GM12878 (cell line): ENCODE data around the gene RACK1. TPM values are rescaled to one million over a fixed set of nuclear protein-coding genes. Genes with fewer than 3 reads are reported as not detected.
A peak's percentile ranks its signal among the peaks of the same experiment; 100 is the strongest.
"Not testable (repeated sequence)": the region's sequence is repeated elsewhere in the genome, so short reads cannot be mapped to it uniquely, and the experiment has no call there.

Experiments used
- ATAC-seq: fragments of 200-7000 bp; cut with Tn5 transposase; 3 replicates; pipeline ENCODE4 v1.9.1; 2020; ENCODE audit warnings: mild to moderate bottlenecking, moderate library complexity
- BruUV-seq: library from RNA; stranded (reverse); fragments of 400-500 nt; replicated peaks from 2 replicates; lab custom pipeline; 2021; lab: Mats Ljungman, UMichigan
- CTCF ChIA-PET: fragments of 300-600 bp; sonication (Branson Sonifier 250); formaldehyde crosslinking; extraction: SDS; loops from one replicate; lab custom pipeline; 2021; ENCODE audit warnings: inconsistent platforms; lab: Yijun Ruan, JAX
- POLR2A ChIA-PET: fragments of 350-600 bp; formaldehyde crosslinking; extraction: SDS; loops from one replicate; lab custom pipeline; 2021; ENCODE audit warnings: inconsistent platforms; lab: Charles Lee
- RAD21 ChIA-PET: fragments of 300-600 bp; sonication (Branson Sonifier 250); formaldehyde crosslinking; loops from one replicate; lab custom pipeline; 2023; ENCODE audit warnings: antibody characterized with exemption; ENCODE audit not compliant: unreplicated experiment; lab: Charles Lee
- SMC1A ChIA-PET: fragments of 300-600 bp; sonication (Branson Sonifier 250); formaldehyde crosslinking; loops from one replicate; lab custom pipeline; 2023; ENCODE audit not compliant: unreplicated experiment, uncharacterized antibody; lab: Charles Lee
- DNase-seq: peaks from one replicate; pipeline ENCODE4 v3.0.0-alpha.2; 2011; ENCODE audit warnings: low read depth, low spot score
- FAIRE-seq: peaks from 3 replicates; lab custom pipeline; 2011; peaks lifted over from hg19 to GRCh38; lab: Jason Lieb, UNC
- H2AFZ ChIP-seq: 2 replicates; pipeline ENCODE4 v1.6.0; 2011; ENCODE audit warnings: low read depth, low read length, control low read depth; ENCODE audit not compliant: control insufficient read depth
- H3K27ac ChIP-seq: 2 replicates; pipeline ENCODE4 v1.5.1; 2011; ENCODE audit warnings: control low read depth; ENCODE audit not compliant: control insufficient read depth, insufficient read depth
- H3K27me3 ChIP-seq, 2 experiments: replicated peaks in 1 of 2; 2 replicates each; pipeline versions ENCODE4 v1.6.0 to v1.6.1; 2011; ENCODE audit warnings: low read length in 1 of 2; ENCODE audit not compliant: control insufficient read depth in 2 of 2, insufficient read depth in 2 of 2
- H3K36me3 ChIP-seq, 2 experiments: 2 replicates each; pipeline ENCODE4 v1.5.1; 2011; ENCODE audit warnings: low read length in 1 of 2; ENCODE audit not compliant: control insufficient read depth in 2 of 2, insufficient read depth in 2 of 2
- H3K4me1 ChIP-seq: 2 replicates; pipeline ENCODE4 v1.6.1; 2011; ENCODE audit warnings: mild to moderate bottlenecking, low read length, moderate library complexity, mixed read lengths; ENCODE audit not compliant: control insufficient read depth, insufficient read depth
- H3K4me2 ChIP-seq: 2 replicates; pipeline ENCODE4 v1.6.0; 2011; ENCODE audit warnings: control low read depth; ENCODE audit not compliant: control insufficient read depth, insufficient read depth
- H3K4me3 ChIP-seq: fragments of 200-600 bp; sonication (generic); 2 replicates; pipeline ENCODE4 v1.5.1; 2016
- H3K79me2 ChIP-seq: 2 replicates; pipeline ENCODE4 v1.6.0; 2011; ENCODE audit warnings: low read length; ENCODE audit not compliant: control insufficient read depth, insufficient read depth
- H3K9ac ChIP-seq: 2 replicates; pipeline ENCODE4 v1.8.0; 2011; ENCODE audit warnings: low read length, control low read depth, mixed read lengths; ENCODE audit not compliant: control insufficient read depth, insufficient read depth
- H3K9me3 ChIP-seq: replicated peaks from 3 replicates; pipeline ENCODE4 v1.5.1; 2011; ENCODE audit warnings: mild to moderate bottlenecking, low read length; ENCODE audit not compliant: control insufficient read depth, insufficient read depth
- H4K20me1 ChIP-seq: 2 replicates; pipeline ENCODE4 v1.6.0; 2011; ENCODE audit not compliant: control insufficient read depth, insufficient read depth
- FOXM1 ChIP-seq: IDR thresholded peaks from 2 replicates; pipeline ENCODE4 v1.6.1; 2012; ENCODE audit warnings: low read depth, mild to moderate bottlenecking, inconsistent platforms, low read length, moderate library complexity
- IRF4 ChIP-seq: IDR thresholded peaks from 2 replicates; pipeline ENCODE4 v1.6.1; 2011; ENCODE audit warnings: low read depth, low read length
- POLR2A ChIP-seq: IDR thresholded peaks from 2 replicates; pipeline ENCODE4 v1.6.1; 2011; ENCODE audit warnings: low read depth, mild to moderate bottlenecking, low read length
- RUNX3 ChIP-seq: IDR thresholded peaks from 2 replicates; pipeline ENCODE4 v1.6.1; 2012; ENCODE audit warnings: low read length, inconsistent platforms
- WGBS: methylation state at CpG from one replicate; pipeline ENCODE4 v1.1.6; 2016; ENCODE audit warnings: low lambda C conversion rate; ENCODE audit not compliant: insufficient replicate concordance, insufficient coverage; ENCODE audit errors: missing lambda C conversion rate; 5-methylcytosine and 5-hydroxymethylcytosine counted together
- in situ Hi-C: fragments of 300-500 bp; cut with MboI; formaldehyde crosslinking; loops from 9 replicates; pipeline ENCODE4 v1.14.3; 2018; ENCODE audit warnings: mixed read lengths
- intact Hi-C: fragments of 100-400 bp; cut with micrococcal nuclease; formaldehyde crosslinking; loops from one replicate; pipeline ENCODE4 v1.14.2; 2022; ENCODE audit not compliant: unreplicated experiment
- polyA plus RNA-seq, 11 experiments: library from polyadenylated mRNA; depleted of rRNA in 4 of 11; unstranded in 6 of 11; stranded (reverse) in 5 of 11; fragments of >200 nt; fragmentation: Nextera tagmentation in 4 of 11; fragmentation: Illumina TruSeq in 1 of 11; extraction: Ambion mirVana in 4 of 11; extraction: Trizol in 1 of 11; gene quantifications; 1 replicate in 1 of 11; 2 replicates in 10 of 11; pipeline versions ENCODE4 v1.2.1 to v1.2.3, GENCODE V29; 2011 to 2016; ENCODE audit warnings: inconsistent platforms in 2 of 11, missing spikeins in 2 of 11, low read depth in 1 of 11
- total RNA-seq, 4 experiments: library from RNA; depleted of rRNA in 3 of 4; stranded (reverse); fragments of >200 nt in 3 of 4; fragmentation: Illumina TruSeq in 1 of 4; extraction: Trizol in 1 of 4; gene quantifications; 2 replicates each; pipeline versions ENCODE4 v1.2.1 to v1.2.3, GENCODE V29; 2013 to 2021
- TF ChIP-seq, protein P1 (sequence below): IDR thresholded peaks from 2 replicates; pipeline ENCODE4 v1.6.1; 2012; ENCODE audit warnings: improper control_type of control experiment, low read depth, low read length; ENCODE audit not compliant: insufficient replicate concordance
- TF ChIP-seq, protein P2 (sequence below): IDR thresholded peaks from 2 replicates; pipeline ENCODE4 v1.6.1; 2012; ENCODE audit warnings: low read depth, low read length, improper control_type of control experiment
- TF ChIP-seq, protein P3 (sequence below): fragments of 450-650 bp; formaldehyde crosslinking; IDR thresholded peaks from 2 replicates; pipeline ENCODE4 v1.5.0; 2022; ENCODE audit warnings: mild to moderate bottlenecking, missing genetic modification characterization

Gene RACK1
- total and polyA plus RNA-seq, 10 of the 15 experiments (the other 5 are each of a cell fraction or from before 2014, with no cell fraction given) = 1,365 to 6,584 (median 4,167) TPM

DNA sequence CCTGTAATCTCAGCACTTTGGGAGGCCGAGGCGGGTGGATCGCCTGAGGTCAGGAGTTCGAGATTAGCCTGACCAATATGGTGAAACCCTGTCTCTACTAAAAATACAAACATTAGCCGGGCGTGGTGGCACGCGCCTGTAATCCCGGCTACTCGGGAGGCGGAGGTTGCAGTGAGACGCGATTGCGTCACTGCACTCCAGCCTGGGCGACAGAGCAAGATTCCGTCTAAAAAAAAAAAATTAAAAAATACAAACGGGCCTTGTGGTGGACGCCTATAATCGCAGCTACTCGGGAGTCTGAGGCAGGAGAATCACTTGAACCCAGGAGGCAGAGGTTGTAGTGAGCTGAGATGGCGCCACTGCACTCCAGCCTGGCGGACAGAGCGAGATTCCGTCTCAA lies 34.7 kb downstream of the RACK1 start:
- DNase-seq, H3K4me3 ChIP-seq, H4K20me1 ChIP-seq, BruUV-seq, H3K79me2 ChIP-seq, H3K27me3 ChIP-seq, H3K4me2 ChIP-seq, H3K36me3 ChIP-seq, H3K9me3 ChIP-seq, H3K27ac ChIP-seq, intact Hi-C loops, CTCF ChIA-PET, in situ Hi-C loops, ATAC-seq, FAIRE-seq, H2AFZ ChIP-seq, H3K9ac ChIP-seq: not testable (repeated sequence)
- POLR2A ChIA-PET = interaction anchor here (3.5 kb wide), 1 partner anchor 17 kb away, joined by 41 read pairs; no protein-coding TSS in a partner anchor
- RAD21 ChIA-PET = interaction anchor here (0.5 to 5.0 kb wide), 3 partner anchors 18 to 585 kb away, joined by 3 to 72 read pairs (median 12); partner anchors contain the start of gene TRIM52
- SMC1A ChIA-PET = interaction anchor here (0.9 to 6.5 kb wide), 4 partner anchors 13 to 24 kb away, joined by 3 to 40 read pairs (median 19); no protein-coding TSS in a partner anchor
- H3K4me1 ChIP-seq = peaks cover 12% of the 10 kb centered on the region
- 87% methylated on average over 21 of the region's 24 CpGs for WGBS

DNA sequence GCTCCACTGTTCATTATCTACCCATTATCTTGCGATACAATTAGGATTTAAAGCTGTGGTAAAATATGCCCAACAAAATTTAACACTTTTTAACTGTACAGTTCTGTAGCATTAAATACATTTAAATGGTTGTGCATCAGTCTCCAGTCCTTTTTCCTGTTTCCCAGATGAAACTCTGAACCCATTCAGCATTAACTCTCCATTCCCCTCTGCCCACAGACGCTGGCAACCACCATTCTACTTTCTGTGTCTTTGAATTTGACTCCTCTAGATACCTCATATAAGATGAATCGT lies 35.8 kb downstream of the RACK1 start:
- Histone ChIP-seq H3K9me3 (no peaks in the 10 kb centered on the region), H2AFZ (no peak overlapping the region), H4K20me1 (no peaks in the 10 kb centered on the region), H3K27me3 (peaks cover 4 to 8% of the 10 kb centered on the region in 2 experiments; a peak in 3 of 4 replicates), H3K4me2 (peak overlapping the region; percentile 82), H3K4me3 (peak overlapping the region; percentile 83; the same call in 1 of the 2 replicates), H3K36me3 (no peaks in the 10 kb centered on the region), H3K4me1 (peaks cover 14% of the 10 kb centered on the region), H3K79me2 (no peaks in the 10 kb centered on the region), H3K27ac (no peak overlapping the region), H3K9ac (no peak overlapping the region)
- ChIA-PET SMC1A (interaction anchor here (0.9 to 6.5 kb wide), 7 partner anchors 8 to 44 kb away, joined by 4 to 40 read pairs (median 6); no protein-coding TSS in a partner anchor), POLR2A (interaction anchor here (0.6 to 3.5 kb wide), 12 partner anchors 8 to 52 kb away, joined by 3 to 41 read pairs (median 8); partner anchors contain the start of gene TRIM41), CTCF (interaction anchor here (0.7 to 8.2 kb wide), 7 partner anchors 12 to 35 kb away, joined by 3 to 96 read pairs (median 6); partner anchors contain the start of gene TRIM41), RAD21 (interaction anchor here (0.8 to 5.0 kb wide), 10 partner anchors 8 to 56 kb away, joined by 3 to 72 read pairs (median 8); partner anchors contain the start of genes RACK1, TRIM41 and TRIM52)
- ATAC-seq (no peak), FAIRE-seq (no peak), DNase-seq (no peak)
- no TSS peak for BruUV-seq
- in situ Hi-C loops (no loop called here), intact Hi-C loops (loop anchor here (1.0 kb wide), 3 partner anchors 10 to 17 kb away; no protein-coding TSS in a partner anchor)
- WGBS = 31% methylated on average over 3 of the region's 3 CpGs
- TF ChIP-seq POLR2A (no peak), RUNX3 (peak; percentile 31; the same call in 1 of the 2 replicates), FOXM1 (no peak), IRF4 (no peak)
- TF ChIP-seq, protein P1, sequence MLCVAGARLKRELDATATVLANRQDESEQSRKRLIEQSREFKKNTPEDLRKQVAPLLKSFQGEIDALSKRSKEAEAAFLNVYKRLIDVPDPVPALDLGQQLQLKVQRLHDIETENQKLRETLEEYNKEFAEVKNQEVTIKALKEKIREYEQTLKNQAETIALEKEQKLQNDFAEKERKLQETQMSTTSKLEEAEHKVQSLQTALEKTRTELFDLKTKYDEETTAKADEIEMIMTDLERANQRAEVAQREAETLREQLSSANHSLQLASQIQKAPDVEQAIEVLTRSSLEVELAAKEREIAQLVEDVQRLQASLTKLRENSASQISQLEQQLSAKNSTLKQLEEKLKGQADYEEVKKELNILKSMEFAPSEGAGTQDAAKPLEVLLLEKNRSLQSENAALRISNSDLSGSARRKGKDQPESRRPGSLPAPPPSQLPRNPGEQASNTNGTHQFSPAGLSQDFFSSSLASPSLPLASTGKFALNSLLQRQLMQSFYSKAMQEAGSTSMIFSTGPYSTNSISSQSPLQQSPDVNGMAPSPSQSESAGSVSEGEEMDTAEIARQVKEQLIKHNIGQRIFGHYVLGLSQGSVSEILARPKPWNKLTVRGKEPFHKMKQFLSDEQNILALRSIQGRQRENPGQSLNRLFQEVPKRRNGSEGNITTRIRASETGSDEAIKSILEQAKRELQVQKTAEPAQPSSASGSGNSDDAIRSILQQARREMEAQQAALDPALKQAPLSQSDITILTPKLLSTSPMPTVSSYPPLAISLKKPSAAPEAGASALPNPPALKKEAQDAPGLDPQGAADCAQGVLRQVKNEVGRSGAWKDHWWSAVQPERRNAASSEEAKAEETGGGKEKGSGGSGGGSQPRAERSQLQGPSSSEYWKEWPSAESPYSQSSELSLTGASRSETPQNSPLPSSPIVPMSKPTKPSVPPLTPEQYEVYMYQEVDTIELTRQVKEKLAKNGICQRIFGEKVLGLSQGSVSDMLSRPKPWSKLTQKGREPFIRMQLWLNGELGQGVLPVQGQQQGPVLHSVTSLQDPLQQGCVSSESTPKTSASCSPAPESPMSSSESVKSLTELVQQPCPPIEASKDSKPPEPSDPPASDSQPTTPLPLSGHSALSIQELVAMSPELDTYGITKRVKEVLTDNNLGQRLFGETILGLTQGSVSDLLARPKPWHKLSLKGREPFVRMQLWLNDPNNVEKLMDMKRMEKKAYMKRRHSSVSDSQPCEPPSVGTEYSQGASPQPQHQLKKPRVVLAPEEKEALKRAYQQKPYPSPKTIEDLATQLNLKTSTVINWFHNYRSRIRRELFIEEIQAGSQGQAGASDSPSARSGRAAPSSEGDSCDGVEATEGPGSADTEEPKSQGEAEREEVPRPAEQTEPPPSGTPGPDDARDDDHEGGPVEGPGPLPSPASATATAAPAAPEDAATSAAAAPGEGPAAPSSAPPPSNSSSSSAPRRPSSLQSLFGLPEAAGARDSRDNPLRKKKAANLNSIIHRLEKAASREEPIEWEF = no peak
- TF ChIP-seq, protein P2, sequence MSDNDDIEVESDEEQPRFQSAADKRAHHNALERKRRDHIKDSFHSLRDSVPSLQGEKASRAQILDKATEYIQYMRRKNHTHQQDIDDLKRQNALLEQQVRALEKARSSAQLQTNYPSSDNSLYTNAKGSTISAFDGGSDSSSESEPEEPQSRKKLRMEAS = no peak
- TF ChIP-seq, protein P3, sequence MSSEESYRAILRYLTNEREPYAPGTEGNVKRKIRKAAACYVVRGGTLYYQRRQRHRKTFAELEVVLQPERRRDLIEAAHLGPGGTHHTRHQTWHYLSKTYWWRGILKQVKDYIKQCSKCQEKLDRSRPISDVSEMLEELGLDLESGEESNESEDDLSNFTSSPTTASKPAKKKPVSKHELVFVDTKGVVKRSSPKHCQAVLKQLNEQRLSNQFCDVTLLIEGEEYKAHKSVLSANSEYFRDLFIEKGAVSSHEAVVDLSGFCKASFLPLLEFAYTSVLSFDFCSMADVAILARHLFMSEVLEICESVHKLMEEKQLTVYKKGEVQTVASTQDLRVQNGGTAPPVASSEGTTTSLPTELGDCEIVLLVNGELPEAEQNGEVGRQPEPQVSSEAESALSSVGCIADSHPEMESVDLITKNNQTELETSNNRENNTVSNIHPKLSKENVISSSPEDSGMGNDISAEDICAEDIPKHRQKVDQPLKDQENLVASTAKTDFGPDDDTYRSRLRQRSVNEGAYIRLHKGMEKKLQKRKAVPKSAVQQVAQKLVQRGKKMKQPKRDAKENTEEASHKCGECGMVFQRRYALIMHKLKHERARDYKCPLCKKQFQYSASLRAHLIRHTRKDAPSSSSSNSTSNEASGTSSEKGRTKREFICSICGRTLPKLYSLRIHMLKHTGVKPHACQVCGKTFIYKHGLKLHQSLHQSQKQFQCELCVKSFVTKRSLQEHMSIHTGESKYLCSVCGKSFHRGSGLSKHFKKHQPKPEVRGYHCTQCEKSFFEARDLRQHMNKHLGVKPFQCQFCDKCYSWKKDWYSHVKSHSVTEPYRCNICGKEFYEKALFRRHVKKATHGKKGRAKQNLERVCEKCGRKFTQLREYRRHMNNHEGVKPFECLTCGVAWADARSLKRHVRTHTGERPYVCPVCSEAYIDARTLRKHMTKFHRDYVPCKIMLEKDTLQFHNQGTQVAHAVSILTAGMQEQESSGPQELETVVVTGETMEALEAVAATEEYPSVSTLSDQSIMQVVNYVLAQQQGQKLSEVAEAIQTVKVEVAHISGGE (CRISPR knock-in tag) = no peak
